IMR-90 (cell line): ENCODE measurements around the gene CDH22. TPM values are rescaled to one million over a fixed set of nuclear protein-coding genes. Genes with fewer than 3 reads are reported as not detected.

Experiments
- ATAC-seq: fragments of 200-7000 bp; cut with Tn5 transposase; 2 replicates; pipeline ENCODE4 v1.9.1; 2020; ENCODE audit warnings: low read depth, mild to moderate bottlenecking, moderate library complexity
- BruUV-seq: library from RNA; stranded (reverse); fragments of 400-500 nt; replicated peaks from 2 replicates; lab custom pipeline; 2021; lab: Mats Ljungman, UMichigan
- CTCF ChIA-PET: fragments of 300-600 bp; formaldehyde crosslinking; extraction: SDS; loops from one replicate; lab custom pipeline; 2021; ENCODE audit warnings: antibody characterized with exemption; lab: Yijun Ruan, JAX
- POLR2A ChIA-PET: fragments of 300-600 bp; sonication (Branson Sonifier 250); formaldehyde crosslinking; loops from one replicate; lab custom pipeline; 2022; ENCODE audit warnings: antibody characterized with exemption; ENCODE audit not compliant: unreplicated experiment; lab: Charles Lee
- DNase-seq: peaks from one replicate; pipeline ENCODE4 v3.0.0; 2013
- H2AFZ ChIP-seq: replicated peaks from 2 replicates; pipeline ENCODE3; 2013; ENCODE audit warnings: low read length, mild to moderate bottlenecking; ENCODE audit not compliant: poor library complexity
- H2AK5ac ChIP-seq: 2 replicates; pipeline ENCODE4 v1.6.1; 2013; ENCODE audit warnings: low read depth, low read length, inconsistent platforms
- H2AK9ac ChIP-seq: replicated peaks from 2 replicates; pipeline ENCODE3; 2013; ENCODE audit warnings: mild to moderate bottlenecking, low read depth, low read length, moderate library complexity; ENCODE audit not compliant: poor library complexity
- H2BK120ac ChIP-seq: 2 replicates; pipeline ENCODE4 v1.6.1; 2013; ENCODE audit warnings: low read depth, low read length, inconsistent platforms
- H2BK15ac ChIP-seq: 3 replicates; pipeline ENCODE4 v1.6.1; 2013; ENCODE audit warnings: low read depth, low read length, inconsistent platforms
- H2BK20ac ChIP-seq: 2 replicates; pipeline ENCODE4 v1.6.1; 2013; ENCODE audit warnings: low read depth, mild to moderate bottlenecking, inconsistent platforms, low read length, moderate library complexity
- H2BK5ac ChIP-seq: 2 replicates; pipeline ENCODE4 v1.6.1; 2013; ENCODE audit warnings: mild to moderate bottlenecking, low read depth, low read length, inconsistent platforms; ENCODE audit not compliant: poor library complexity, severe bottlenecking
- H3K14ac ChIP-seq: replicated peaks from 2 replicates; pipeline ENCODE4 v1.6.1; 2013; ENCODE audit warnings: low read depth, low read length, inconsistent platforms
- H3K18ac ChIP-seq: 2 replicates; pipeline ENCODE4 v1.6.1; 2013; ENCODE audit warnings: low read depth, low read length, control low read depth
- H3K23ac ChIP-seq: 2 replicates; pipeline ENCODE4 v1.6.1; 2013; ENCODE audit warnings: low read depth, low read length, inconsistent platforms
- H3K27ac ChIP-seq: 2 replicates; pipeline ENCODE4 v1.5.1; 2013; ENCODE audit warnings: mild to moderate bottlenecking, control low read depth, low read length; ENCODE audit not compliant: insufficient read depth
- H3K27me3 ChIP-seq: 2 replicates; pipeline ENCODE4 v1.6.1; 2013; ENCODE audit warnings: low read length; ENCODE audit not compliant: control insufficient read depth, insufficient read depth
- H3K36me3 ChIP-seq: 2 replicates; pipeline ENCODE4 v1.6.1; 2013; ENCODE audit warnings: low read length, mixed read lengths; ENCODE audit not compliant: control insufficient read depth, insufficient read depth
- H3K4ac ChIP-seq: 2 replicates; pipeline ENCODE4 v1.6.1; 2013; ENCODE audit warnings: low read depth, low read length, inconsistent platforms
- H3K4me1 ChIP-seq: 2 replicates; pipeline ENCODE4 v1.6.1; 2013; ENCODE audit warnings: low read length, mixed read lengths; ENCODE audit not compliant: control insufficient read depth, insufficient read depth
- H3K4me2 ChIP-seq: 2 replicates; pipeline ENCODE4 v1.6.1; 2013; ENCODE audit warnings: low read depth, mild to moderate bottlenecking, control low read depth, low read length, moderate library complexity
- H3K4me3 ChIP-seq: 2 replicates; pipeline ENCODE4 v1.5.1; 2013; ENCODE audit warnings: low read depth, mild to moderate bottlenecking, control low read depth, low read length, moderate library complexity; ENCODE audit not compliant: insufficient read depth
- H3K56ac ChIP-seq: 2 replicates; pipeline ENCODE4 v1.6.1; 2013; ENCODE audit warnings: low read length, inconsistent platforms; ENCODE audit not compliant: insufficient read depth; ENCODE audit errors: extremely low read depth
- H3K79me1 ChIP-seq, 2 experiments: 2 replicates each; pipeline ENCODE4 v1.6.1; 2013; ENCODE audit warnings: low read length in 2 of 2, inconsistent platforms in 1 of 2, low read depth in 1 of 2
- H3K9ac ChIP-seq: 2 replicates; pipeline ENCODE4 v1.6.1; 2013; ENCODE audit warnings: low read depth, low read length, control low read depth
- H3K9me1 ChIP-seq: 2 replicates; pipeline ENCODE4 v1.6.1; 2013; ENCODE audit warnings: low read length, inconsistent platforms; ENCODE audit not compliant: insufficient read depth
- H3K9me3 ChIP-seq: 2 replicates; pipeline ENCODE4 v1.6.1; 2013; ENCODE audit warnings: low read length; ENCODE audit not compliant: control insufficient read depth, insufficient read depth
- H4K20me1 ChIP-seq: 2 replicates; pipeline ENCODE4 v1.6.1; 2013; ENCODE audit warnings: low read length, inconsistent platforms; ENCODE audit not compliant: insufficient read depth
- H4K5ac ChIP-seq: 2 replicates; pipeline ENCODE4 v1.6.1; 2013; ENCODE audit warnings: mild to moderate bottlenecking, low read depth, low read length, control low read depth
- H4K8ac ChIP-seq, 2 experiments: 2 replicates each; pipeline ENCODE4 v1.6.1; 2013; ENCODE audit warnings: low read depth in 2 of 2, low read length in 2 of 2, control low read depth in 1 of 2, inconsistent platforms in 1 of 2
- H4K91ac ChIP-seq: 2 replicates; pipeline ENCODE4 v1.6.1; 2013; ENCODE audit warnings: low read depth, low read length, inconsistent platforms; ENCODE audit not compliant: insufficient read depth
- BHLHE40 ChIP-seq: fragments of 150-350 bp; IDR thresholded peaks from 2 replicates; pipeline ENCODE4 v1.6.1; 2016; ENCODE audit warnings: mild to moderate bottlenecking, low read depth, low read length
- CEBPB ChIP-seq: IDR thresholded peaks from 2 replicates; pipeline ENCODE4 v1.6.1; 2012; ENCODE audit warnings: low read depth, low read length, improper control_type of control experiment
- CHD1 ChIP-seq: IDR thresholded peaks from 2 replicates; pipeline ENCODE4 v1.6.1; 2012; ENCODE audit warnings: low read depth, low read length, improper control_type of control experiment
- FOS ChIP-seq: fragments of 150-350 bp; IDR thresholded peaks from 2 replicates; pipeline ENCODE4 v1.6.1; 2016; ENCODE audit warnings: low read depth, low read length
- MAFK ChIP-seq: IDR thresholded peaks from 2 replicates; pipeline ENCODE4 v1.6.1; 2012; ENCODE audit warnings: low read depth, low read length, improper control_type of control experiment
- MAZ ChIP-seq: IDR thresholded peaks from 2 replicates; pipeline ENCODE4 v1.6.1; 2012; ENCODE audit warnings: low read depth, mild to moderate bottlenecking, low read length, improper control_type of control experiment, moderate library complexity, borderline replicate concordance
- MXI1 ChIP-seq: IDR thresholded peaks from 2 replicates; pipeline ENCODE4 v1.6.1; 2012; ENCODE audit warnings: low read depth, mild to moderate bottlenecking, low read length, moderate library complexity, borderline replicate concordance
- POLR2A ChIP-seq: IDR thresholded peaks from 2 replicates; pipeline ENCODE4 v1.6.1; 2012; ENCODE audit warnings: mild to moderate bottlenecking, low read depth, low read length
- RAD21 ChIP-seq: IDR thresholded peaks from 2 replicates; pipeline ENCODE4 v1.6.1; 2012; ENCODE audit warnings: low read length, improper control_type of control experiment
- RCOR1 ChIP-seq: IDR thresholded peaks from 2 replicates; pipeline ENCODE4 v1.6.1; 2012; ENCODE audit warnings: mild to moderate bottlenecking, low read length, improper control_type of control experiment; ENCODE audit not compliant: insufficient replicate concordance
- RFX5 ChIP-seq: IDR thresholded peaks from 2 replicates; pipeline ENCODE4 v1.8.0; 2012; ENCODE audit warnings: low read depth, mild to moderate bottlenecking, low read length, moderate library complexity
- SMC3 ChIP-seq: fragments of 150-350 bp; IDR thresholded peaks from 2 replicates; pipeline ENCODE4 v1.6.1; 2016; ENCODE audit warnings: low read depth, mild to moderate bottlenecking, antibody characterized with exemption, low read length, moderate library complexity
- WGBS, 2 experiments: methylation state at CpG; one replicate each; pipeline versions ENCODE4 v1.1.5 to v1.1.7; 2013; ENCODE audit warnings: missing lambda C conversion rate in 2 of 2; ENCODE audit not compliant: insufficient read length in 1 of 2; ENCODE audit errors: extremely low coverage in 2 of 2; 5-methylcytosine and 5-hydroxymethylcytosine counted together
- dilution Hi-C: fragments of 300-500 bp; cut with HindIII; formaldehyde crosslinking; loops from one replicate; pipeline ENCODE4 v1.14.3; 2018; ENCODE audit warnings: low sequenced_read_pairs; ENCODE audit not compliant: unreplicated experiment
- in situ Hi-C: fragments of 300-500 bp; cut with MboI; formaldehyde crosslinking; loops from 3 replicates; pipeline ENCODE4 v1.14.3; 2019; ENCODE audit warnings: low sequenced_read_pairs, inconsistent platforms, mixed read lengths
- intact Hi-C: fragments of 100-400 bp; cut with micrococcal nuclease; formaldehyde crosslinking; loops from 2 replicates; pipeline ENCODE4 v1.10.0; 2022
- polyA plus RNA-seq, 3 experiments: library from polyadenylated mRNA; depleted of rRNA; stranded (reverse); fragments of >200 nt; gene quantifications; 2 replicates each; pipeline ENCODE4 v1.2.3, GENCODE V29; 2012; ENCODE audit warnings: low replicate concordance in 1 of 3
- total RNA-seq: library from RNA; depleted of rRNA; stranded (reverse); fragments of >200 nt; gene quantifications from 2 replicates; pipeline ENCODE4 v1.2.3, GENCODE V29; 2012
- TF ChIP-seq, protein P1 (sequence below): fragments of 150-350 bp; IDR thresholded peaks from 2 replicates; pipeline ENCODE4 v1.6.1; 2017; ENCODE audit warnings: mild to moderate bottlenecking, antibody characterized with exemption, low read length, low read depth
- TF ChIP-seq, protein P2 (sequence below): fragments of 150-350 bp; IDR thresholded peaks from 2 replicates; pipeline ENCODE4 v1.6.1; 2016; ENCODE audit warnings: low read depth, mild to moderate bottlenecking, low read length, moderate library complexity, borderline replicate concordance
- TF ChIP-seq, protein P3 (sequence below): conservative IDR thresholded peaks from 2 replicates; pipeline ENCODE4 v1.5.1; 2012; ENCODE audit warnings: mild to moderate bottlenecking, low read depth, low read length, improper control_type of control experiment

The CDH22 gene
- total and polyA plus RNA-seq, 2 of the 4 experiments (the other 2 are of a cell fraction) = not detected

DNA sequence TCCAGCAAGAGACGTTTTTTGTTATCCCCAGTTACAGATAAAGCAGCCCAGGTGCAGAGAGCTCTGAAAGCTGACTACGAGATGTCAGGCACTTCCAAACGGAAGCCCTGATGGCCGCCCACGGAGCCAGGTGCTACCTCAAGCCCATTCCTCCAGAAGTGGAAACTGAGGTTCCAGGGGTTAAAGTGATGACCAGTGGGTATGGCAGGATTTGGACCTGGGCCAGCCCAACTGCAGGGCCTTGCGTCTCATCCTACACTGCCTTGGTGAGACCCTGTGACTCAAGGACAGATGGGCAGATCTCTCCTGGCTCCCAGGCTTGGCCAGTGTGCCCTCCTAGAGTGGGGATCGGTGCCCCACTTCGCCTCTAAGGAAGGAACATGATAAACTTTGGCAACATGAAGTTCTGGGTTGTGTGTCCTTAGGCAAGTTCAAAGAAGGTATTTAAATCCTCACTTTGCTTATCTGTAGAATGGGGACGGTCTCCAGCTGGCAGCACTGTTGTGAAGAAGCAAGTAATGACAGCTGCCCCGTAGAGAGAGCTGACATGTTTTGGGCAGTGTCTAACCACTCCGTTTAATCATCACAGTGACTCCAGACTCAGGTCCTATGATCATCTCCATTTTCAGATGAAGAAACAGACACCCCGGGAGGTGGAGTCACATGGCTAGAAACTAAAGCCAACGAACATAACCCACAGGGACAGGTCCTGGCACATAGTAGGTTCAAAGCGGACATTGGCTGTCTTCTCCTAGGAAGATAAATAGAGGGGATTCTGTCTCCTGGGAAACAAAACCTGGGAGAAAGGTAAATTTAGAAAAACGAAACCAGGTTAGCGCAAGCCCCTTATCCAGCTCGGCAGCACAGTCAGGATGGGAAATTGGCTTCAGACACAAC lies 34.4 kb upstream of the CDH22 start:
- 57% methylated on average over 5 of the region's 17 CpGs; no CpG with 5 or more reads in 1 of the 2 experiments for WGBS, 2 experiments
- Histone ChIP-seq H3K18ac (no peak overlapping the region), H3K9me1 (no peaks in the 10 kb centered on the region; the same call in 1 of the 2 replicates), H3K79me1 (no peaks in the 10 kb centered on the region), H3K4me3 (no peak overlapping the region), H4K5ac (no peak overlapping the region), H2BK15ac (no peak overlapping the region), H3K4ac (no peak overlapping the region), H3K4me2 (no peak overlapping the region), H2AK5ac (no peak overlapping the region), H3K27ac (no peak overlapping the region), H3K4me1 (no peaks in the 10 kb centered on the region), H4K20me1 (no peaks in the 10 kb centered on the region), H3K9me3 (no peaks in the 10 kb centered on the region), H3K23ac (peak overlapping the region; percentile 27; the same call in 1 of the 2 replicates), H2AFZ (no peak overlapping the region), H3K27me3 (peaks cover 45% of the 10 kb centered on the region), H3K56ac (no peak overlapping the region), H2AK9ac (no peak overlapping the region), H4K91ac (no peak overlapping the region), H3K14ac (no peak overlapping the region), H2BK20ac (no peak overlapping the region), H3K9ac (no peak overlapping the region), H4K8ac (no peak overlapping the region), H2BK120ac (no peak overlapping the region), H3K36me3 (no peaks in the 10 kb centered on the region), H2BK5ac (no peak overlapping the region)
- intact Hi-C loops = no loop called here
- in situ Hi-C loops = no loop called here
- no peak for DNase-seq
- ATAC-seq = no peak
- POLR2A ChIA-PET = no interaction called here
- no TSS peak for BruUV-seq
- CTCF ChIA-PET = no interaction called here
- dilution Hi-C loops = no loop called here
- TF ChIP-seq MAFK = no peak
- no peak for TF ChIP-seq POLR2A
- no peak for TF ChIP-seq RAD21
- TF ChIP-seq SMC3 = no peak
- TF ChIP-seq RFX5 = no peak
- no peak for TF ChIP-seq MXI1
- TF ChIP-seq CHD1 = no peak
- no peak for TF ChIP-seq FOS
- TF ChIP-seq, protein P1, sequence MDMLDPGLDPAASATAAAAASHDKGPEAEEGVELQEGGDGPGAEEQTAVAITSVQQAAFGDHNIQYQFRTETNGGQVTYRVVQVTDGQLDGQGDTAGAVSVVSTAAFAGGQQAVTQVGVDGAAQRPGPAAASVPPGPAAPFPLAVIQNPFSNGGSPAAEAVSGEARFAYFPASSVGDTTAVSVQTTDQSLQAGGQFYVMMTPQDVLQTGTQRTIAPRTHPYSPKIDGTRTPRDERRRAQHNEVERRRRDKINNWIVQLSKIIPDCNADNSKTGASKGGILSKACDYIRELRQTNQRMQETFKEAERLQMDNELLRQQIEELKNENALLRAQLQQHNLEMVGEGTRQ = no peak
- no peak for TF ChIP-seq CEBPB
- no peak for TF ChIP-seq RCOR1
- TF ChIP-seq, protein P2, sequence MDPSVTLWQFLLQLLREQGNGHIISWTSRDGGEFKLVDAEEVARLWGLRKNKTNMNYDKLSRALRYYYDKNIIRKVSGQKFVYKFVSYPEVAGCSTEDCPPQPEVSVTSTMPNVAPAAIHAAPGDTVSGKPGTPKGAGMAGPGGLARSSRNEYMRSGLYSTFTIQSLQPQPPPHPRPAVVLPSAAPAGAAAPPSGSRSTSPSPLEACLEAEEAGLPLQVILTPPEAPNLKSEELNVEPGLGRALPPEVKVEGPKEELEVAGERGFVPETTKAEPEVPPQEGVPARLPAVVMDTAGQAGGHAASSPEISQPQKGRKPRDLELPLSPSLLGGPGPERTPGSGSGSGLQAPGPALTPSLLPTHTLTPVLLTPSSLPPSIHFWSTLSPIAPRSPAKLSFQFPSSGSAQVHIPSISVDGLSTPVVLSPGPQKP = no peak
- TF ChIP-seq MAZ = no peak
- TF ChIP-seq BHLHE40 = no peak
- TF ChIP-seq, protein P3, sequence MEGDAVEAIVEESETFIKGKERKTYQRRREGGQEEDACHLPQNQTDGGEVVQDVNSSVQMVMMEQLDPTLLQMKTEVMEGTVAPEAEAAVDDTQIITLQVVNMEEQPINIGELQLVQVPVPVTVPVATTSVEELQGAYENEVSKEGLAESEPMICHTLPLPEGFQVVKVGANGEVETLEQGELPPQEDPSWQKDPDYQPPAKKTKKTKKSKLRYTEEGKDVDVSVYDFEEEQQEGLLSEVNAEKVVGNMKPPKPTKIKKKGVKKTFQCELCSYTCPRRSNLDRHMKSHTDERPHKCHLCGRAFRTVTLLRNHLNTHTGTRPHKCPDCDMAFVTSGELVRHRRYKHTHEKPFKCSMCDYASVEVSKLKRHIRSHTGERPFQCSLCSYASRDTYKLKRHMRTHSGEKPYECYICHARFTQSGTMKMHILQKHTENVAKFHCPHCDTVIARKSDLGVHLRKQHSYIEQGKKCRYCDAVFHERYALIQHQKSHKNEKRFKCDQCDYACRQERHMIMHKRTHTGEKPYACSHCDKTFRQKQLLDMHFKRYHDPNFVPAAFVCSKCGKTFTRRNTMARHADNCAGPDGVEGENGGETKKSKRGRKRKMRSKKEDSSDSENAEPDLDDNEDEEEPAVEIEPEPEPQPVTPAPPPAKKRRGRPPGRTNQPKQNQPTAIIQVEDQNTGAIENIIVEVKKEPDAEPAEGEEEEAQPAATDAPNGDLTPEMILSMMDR = no peak
